GM19397 (cell line): ENCODE data around the gene SLC27A1.
"Not testable (repeated sequence)": the region's sequence is repeated elsewhere in the genome, so short reads cannot be mapped to it uniquely, and the experiment has no call there.

Experiments used
- ATAC-seq: cut with Tn5 transposase; IDR thresholded peaks from one replicate; pipeline ENCODE4 v1.9.1; 2021; ENCODE audit warnings: mild to moderate bottlenecking, moderate library complexity; ENCODE audit not compliant: unreplicated experiment

Gene SLC27A1

DNA sequence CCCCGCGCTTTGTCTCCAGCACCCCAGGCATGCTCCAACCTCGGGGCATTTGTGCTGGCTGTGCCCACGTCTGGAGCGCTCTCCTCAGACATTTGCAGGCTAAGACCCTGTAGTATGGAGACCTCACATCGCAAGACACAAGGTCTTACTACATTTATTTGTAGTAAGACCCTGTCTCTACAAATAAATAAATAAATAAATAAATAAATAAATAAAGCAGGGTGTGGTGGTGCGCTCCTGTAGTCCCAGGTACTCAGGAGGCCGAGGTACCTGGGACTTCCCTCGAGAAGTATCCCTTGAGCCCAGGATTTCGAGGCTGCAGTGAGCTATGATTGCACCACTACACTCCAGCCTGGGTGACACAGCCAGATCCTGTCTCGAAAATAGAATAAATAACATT, 14.2 kb upstream of the SLC27A1 start:
- ATAC-seq, result no peak

DNA sequence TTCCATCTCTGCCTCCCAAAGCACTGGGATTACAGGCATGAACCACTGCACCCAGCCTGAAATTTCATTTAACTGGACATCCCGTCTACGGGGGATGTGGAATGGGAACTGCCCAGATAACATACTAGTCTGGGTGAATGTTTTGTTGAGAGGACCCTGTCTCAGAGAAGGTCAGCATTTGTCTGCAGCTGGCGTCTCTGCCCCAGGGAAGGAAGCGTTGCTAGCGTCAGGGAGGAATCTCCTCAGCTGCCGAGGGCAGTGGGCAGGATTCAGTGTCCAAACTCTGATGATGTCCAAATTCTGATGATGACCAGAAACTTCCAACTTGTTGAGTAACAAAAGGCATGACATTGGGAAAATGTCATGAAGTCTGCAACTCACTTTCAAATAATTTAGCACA, 12.7 kb upstream of the SLC27A1 start:
- no peak for ATAC-seq

- ATAC-seq, result no peak
Measured at GRCh38 chr19:17458970-17459369, 11.4 kb upstream of the SLC27A1 start.

- ATAC-seq, result no peak
Measured at GRCh38 chr19:17460372-17461230, 9.7 kb upstream of the SLC27A1 start, which contains the start of gene NXNL1. TSS of gene NXNL1 (minus strand) at chr19:17460926. CDS start at chr19:17460869, 57 bp downstream.

DNA sequence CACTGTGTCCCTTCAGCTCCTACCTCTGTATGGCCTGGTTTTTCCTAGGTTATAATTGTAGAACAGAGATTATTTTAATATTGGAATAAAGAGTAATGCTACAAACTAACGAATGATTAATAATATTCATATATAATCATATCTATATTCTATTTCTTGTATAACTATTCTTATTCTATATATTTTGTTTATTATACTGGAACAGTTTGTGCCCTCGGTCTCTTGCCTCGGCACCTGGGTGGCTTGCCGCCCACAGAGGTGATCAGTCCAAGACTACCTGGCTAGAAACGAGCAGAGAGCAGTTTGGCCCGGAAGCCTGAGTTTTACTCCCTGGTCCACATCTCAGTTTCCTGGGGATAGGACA, 3.9 kb upstream of the SLC27A1 start:
- no peak for ATAC-seq

- ATAC-seq, result no peak
Measured at GRCh38 chr19:17467471-17468301, 2.6 kb upstream of the SLC27A1 start.

DNA sequence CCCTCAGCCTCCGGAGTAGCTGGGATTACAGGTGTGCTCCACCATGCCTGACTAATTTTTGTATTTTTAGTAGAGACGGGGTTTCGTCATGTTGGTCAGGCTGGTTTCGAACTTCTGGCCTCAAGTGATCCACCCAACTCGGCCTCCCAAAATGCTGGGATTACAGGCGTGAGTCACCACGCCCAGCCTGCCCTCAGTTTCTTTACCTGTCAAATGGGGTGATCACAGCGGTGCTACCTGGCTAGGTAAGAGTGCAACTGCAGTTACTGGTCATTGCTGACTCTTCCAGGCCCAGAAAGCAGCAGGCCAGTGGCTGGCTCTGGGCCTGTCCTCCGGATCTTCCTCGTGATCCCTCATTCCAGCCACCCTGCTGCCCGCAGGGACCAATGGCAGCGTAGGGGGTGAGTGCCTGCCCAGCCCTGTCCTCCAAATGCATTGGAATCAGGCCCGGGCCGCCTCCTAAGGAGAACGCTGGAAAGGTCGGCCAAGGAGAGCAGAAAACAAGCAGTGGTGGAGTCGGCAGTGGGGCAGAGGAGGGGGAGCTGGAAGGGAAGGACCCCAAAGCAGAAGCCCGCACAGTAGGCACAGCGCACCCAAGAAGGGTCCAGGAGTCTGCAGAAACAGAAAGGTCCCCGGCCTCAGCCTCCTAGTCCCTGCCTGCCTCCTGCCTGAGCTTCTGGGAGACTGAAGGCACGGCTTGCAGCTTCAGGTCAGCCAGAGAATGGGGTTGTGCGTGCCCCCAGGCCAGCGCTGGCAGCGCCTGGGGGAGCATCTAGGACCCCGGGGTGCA, 1.8 kb upstream of the SLC27A1 start:
- ATAC-seq, result no peak

- no peak for ATAC-seq
Measured at GRCh38 chr19:17469092-17469480, 1.2 kb upstream of the SLC27A1 start.

DNA sequence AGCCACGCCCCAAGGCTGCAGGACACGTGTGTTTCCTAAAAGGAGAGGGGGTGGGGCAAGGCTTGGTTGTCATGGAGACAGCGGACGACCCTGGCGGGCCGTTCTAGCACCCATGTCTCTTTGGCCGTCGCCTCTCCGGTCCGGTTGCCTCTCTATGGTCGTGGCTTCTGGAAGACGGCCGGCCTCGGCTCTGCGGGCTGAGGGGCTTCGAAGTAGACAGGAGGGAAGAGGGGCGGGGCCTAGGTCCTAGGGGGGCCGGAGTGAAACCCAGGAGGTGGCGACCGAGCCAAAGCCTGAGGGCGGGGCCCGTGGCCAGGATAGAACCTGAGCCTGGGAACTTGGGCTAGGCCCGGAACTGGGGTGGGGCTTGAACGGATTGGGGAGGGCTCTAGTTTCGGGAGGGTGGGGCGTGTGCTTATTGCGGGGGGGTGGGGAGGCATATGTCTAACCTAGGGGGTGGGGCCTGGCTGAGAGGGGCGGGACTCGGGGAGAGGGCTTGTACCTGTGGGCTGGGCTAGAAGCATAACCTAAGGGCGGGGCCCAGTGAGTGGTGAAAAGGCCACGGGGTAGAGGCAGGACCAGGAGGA, 750 bp upstream of the SLC27A1 start:
- peak; percentile 51 for ATAC-seq

- no peak for ATAC-seq
Measured at GRCh38 chr19:17471410-17472125, 1.2 kb downstream of the SLC27A1 start.

DNA sequence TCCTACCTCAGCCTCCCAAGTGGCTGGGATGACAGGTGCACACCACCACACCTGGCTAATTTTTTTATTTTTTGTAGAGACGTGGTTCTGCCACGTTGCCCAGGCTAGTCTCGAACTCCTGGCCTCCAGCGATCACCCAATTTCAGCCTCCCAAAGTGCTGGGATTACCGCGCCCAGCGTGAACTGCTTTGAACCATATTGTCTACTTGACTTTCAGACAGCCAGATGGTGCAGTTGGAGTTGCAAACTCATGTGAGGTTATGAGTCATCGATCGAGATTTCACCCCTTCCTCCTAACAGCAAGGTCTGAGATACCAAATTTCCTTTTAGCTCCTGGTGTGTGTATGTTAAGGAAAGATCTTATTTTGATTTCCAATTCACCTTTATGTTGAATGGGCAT, 2.7 kb downstream of the SLC27A1 start:
- ATAC-seq, result no peak

GRCh38 chr19:17475011-17475540, 4.8 kb downstream of the SLC27A1 start:
- not testable (repeated sequence) for ATAC-seq

- ATAC-seq, result no peak
Measured at GRCh38 chr19:17475541-17476115, 5.3 kb downstream of the SLC27A1 start.

- ATAC-seq, result no peak
Measured at GRCh38 chr19:17479325-17479791, 9.0 kb downstream of the SLC27A1 start.

DNA sequence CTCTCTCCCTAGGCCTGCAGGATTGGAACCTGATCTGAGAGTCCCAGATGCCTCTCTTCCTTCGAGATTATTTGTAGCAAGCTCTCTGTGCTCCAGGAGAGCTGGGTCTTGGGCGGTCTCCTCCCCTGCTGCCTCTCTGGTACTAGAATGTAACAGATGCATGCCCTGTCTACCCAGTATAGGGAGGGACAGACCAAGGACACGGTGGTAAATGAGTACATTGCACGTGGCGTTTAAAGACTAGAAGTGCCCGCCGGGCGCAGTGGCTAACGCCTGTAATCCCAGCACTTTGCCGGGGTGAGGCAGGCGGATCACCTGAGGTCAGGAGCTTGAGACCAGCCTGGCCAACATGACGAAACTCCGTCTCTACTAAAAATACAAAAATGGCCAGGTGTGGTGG, 11.7 kb downstream of the SLC27A1 start:
- ATAC-seq, result no peak

DNA sequence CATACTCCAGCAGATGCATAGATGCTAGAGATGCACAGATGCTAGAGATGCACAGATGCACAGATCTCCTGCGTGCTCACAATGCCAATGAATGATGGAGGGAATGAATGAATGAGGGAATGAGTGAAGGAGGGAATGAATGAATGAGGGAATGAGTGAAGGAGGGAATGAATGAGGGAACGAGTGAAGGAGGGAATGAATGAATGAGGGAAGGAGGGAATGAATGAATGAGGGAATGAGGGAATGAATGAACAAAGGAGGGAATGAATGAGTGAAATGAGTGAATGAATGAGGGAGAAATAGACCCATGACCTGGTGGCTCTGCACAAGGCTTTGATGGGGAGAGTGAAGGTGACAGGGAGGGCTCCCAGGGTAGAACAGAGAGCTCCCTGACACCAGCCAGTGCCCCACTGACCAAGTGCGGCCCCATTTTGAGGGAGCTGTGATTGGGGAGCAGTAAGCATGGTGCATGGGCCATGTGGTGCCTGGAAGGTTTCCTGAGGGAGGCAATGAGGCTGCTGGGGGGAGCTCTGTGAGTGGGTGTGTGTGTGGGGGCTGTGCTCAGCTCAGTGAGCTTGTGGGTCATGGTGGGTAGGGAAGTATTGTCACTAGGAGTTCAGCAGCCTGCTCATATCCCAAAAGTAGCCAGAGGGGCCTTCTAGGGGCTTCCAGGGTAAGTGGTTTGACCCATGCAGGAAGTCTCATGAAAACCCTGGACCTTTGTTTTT, 12.7 kb downstream of the SLC27A1 start:
- no peak for ATAC-seq

- ATAC-seq, result no peak
Measured at GRCh38 chr19:17483605-17484002, 13.3 kb downstream of the SLC27A1 start.

- ATAC-seq, result no peak
Measured at GRCh38 chr19:17484520-17485185, 14.3 kb downstream of the SLC27A1 start.
